Heart left ventricle (tissue), 16 donors: ENCODE measurements around the gene ZFP36. TPM values are rescaled to one million over a fixed set of nuclear protein-coding genes. Genes with fewer than 3 reads are reported as not detected.

Source experiments
- ATAC-seq, 4 donors: fragments of 200-7000 bp; cut with Tn5 transposase; one replicate each; pipeline ENCODE4 v1.9.1; 2020 to 2022; ENCODE audit warnings: moderate library complexity in 4 of 4, mild to moderate bottlenecking in 3 of 4, moderate number of reproducible peaks in 1 of 4
- DNase-seq, 5 donors: peaks; one replicate each; pipeline ENCODE4 v3.0.0-alpha.2; 2020
- H3K27ac ChIP-seq, 12 donors: fragments of 200-600 bp; sonication (generic) in 4 of 12; one replicate each; pipeline versions ENCODE4 v1.5.0 to v1.8.0; 2016 to 2022; ENCODE audit warnings: mild to moderate bottlenecking in 2 of 12
- H3K27me3 ChIP-seq, 9 donors: fragments of 200-600 bp; sonication (generic) in 2 of 9; one replicate each; pipeline versions ENCODE4 v1.5.1 to v1.8.0; 2016 to 2022; ENCODE audit warnings: mild to moderate bottlenecking in 3 of 9
- H3K36me3 ChIP-seq, 9 donors: fragments of 200-600 bp; sonication (generic) in 2 of 9; one replicate each; pipeline versions ENCODE4 v1.5.0 to v1.8.0; 2018 to 2022; ENCODE audit warnings: mild to moderate bottlenecking in 2 of 9
- H3K4me1 ChIP-seq, 12 donors: fragments of 200-600 bp; sonication (generic) in 4 of 12; one replicate each; pipeline versions ENCODE4 v1.5.0 to v1.8.0; 2016 to 2022; ENCODE audit warnings: mild to moderate bottlenecking in 3 of 12
- H3K4me3 ChIP-seq, 12 donors: fragments of 200-600 bp; sonication (generic) in 4 of 12; one replicate each; pipeline versions ENCODE4 v1.5.0 to v1.8.0; 2017 to 2022; ENCODE audit warnings: mild to moderate bottlenecking in 9 of 12, moderate library complexity in 4 of 12
- H3K9me3 ChIP-seq, 12 donors: fragments of 200-600 bp; sonication (generic) in 4 of 12; one replicate each; pipeline versions ENCODE4 v1.5.0 to v1.8.0; 2016 to 2022; ENCODE audit warnings: mild to moderate bottlenecking in 1 of 12
- CTCF ChIP-seq, 12 donors: fragments of 200-600 bp; sonication (generic) in 4 of 12; IDR thresholded peaks; one replicate each; pipeline versions ENCODE4 v1.5.0 to v1.8.0; 2018 to 2022; ENCODE audit warnings: antibody characterized with exemption in 12 of 12, mild to moderate bottlenecking in 5 of 12
- POLR2A ChIP-seq, 2 donors: fragments of 450-650 bp; IDR thresholded peaks; one replicate each; pipeline ENCODE4 v1.6.1; 2017; ENCODE audit warnings: antibody characterized with exemption in 2 of 2, mild to moderate bottlenecking in 2 of 2, moderate library complexity in 2 of 2
- WGBS, 4 donors: extraction: QIAGEN DNeasy Blood & Tissue Kit in 2 of 4; methylation state at CpG; one replicate each; pipeline versions ENCODE4 v1.1.5 to v1.1.7; 2013 to 2018; 5-methylcytosine and 5-hydroxymethylcytosine counted together
- intact Hi-C, 10 donors: fragments of 100-400 bp; cut with DNase I; formaldehyde crosslinking; loops; one replicate each; pipeline versions ENCODE4 v1.11.1 to v1.14.2; 2022
- polyA plus RNA-seq, 2 donors: library from polyadenylated mRNA; stranded (reverse); fragments of 200-250 nt; gene quantifications; one replicate each; pipeline ENCODE4 v1.2.3, GENCODE V29; 2013
- total RNA-seq, 9 donors: library from RNA; depleted of rRNA in 2 of 9; stranded (reverse); fragments of >200 nt in 2 of 9; fragmentation: NEBNext Ultra II Directional in 3 of 9; extraction: Animal tissue kit (Norgen Biotek cat#: 25700) in 3 of 9; gene quantifications; one replicate each; pipeline versions ENCODE4 v1.1.0 to v1.2.4, GENCODE V29; 2016 to 2023
- donor health status: ischemic (EF 13 %, LVEDD 7.1; RV severe dilation, severe dysfunction).
- donor health status: healthy with polysubstance abuse.
- donor health status: DM: no; HTN: yes; CAD: no.
- donor health status: DM: no; HTN: no; CAD: no.
- donor health status: ischemic (EF 25% LVEDD 6.9; RV normal size, moderate dysfunction).
- donor health status: ischemic (EF 25% LVEDD 5.7; RV mildly dilated, moderate dysfunction).
- donor health status: healthy.
- donor health status: DM: yes; HTN: yes; CAD: no.
- donor health status: ischemic (EF 35%, LVEDD 5.7; RV mildly dilated, moderate dysfunction).
- donor health status: nonischemic (EF 11% LVEDD 7.7; RV severe dilation, severe dysfunction).
- donor health status: DM: yes; HTN: yes; CAD: no.
- donor health status: PGD.
- donor health status: ischemic (EF 29% LVEDD 5.4; RV normal size, mild dysfunction).
- donor health status: nonischemic (EF 23%, LVEDD 6.1; RV moderate dilation, normal function).

The ZFP36 gene
- total and polyA plus RNA-seq, 11 donors, result 16.1 to 145 (median 51.1) TPM

- peak overlapping the region; percentile 94 to 100 (median 99) for H3K27ac ChIP-seq
- 22 to 31% (median 26%) methylated on average over 40 of the region's 40 CpGs for WGBS, 4 donors
- intact Hi-C loops, result no loop called here
- ATAC-seq (no peak), DNase-seq (peak in 3 of 5 donors; percentile 50 to 76 (median 59))
- peak overlapping the region; percentile 59 to 100 (median 96) for H3K4me3 ChIP-seq
- H3K36me3 ChIP-seq, result peaks cover 3 to 26% (median 14%) of the 10 kb centered on the region in 9 donors
- TF ChIP-seq POLR2A (IDR thresholded peaks at IDR 0.05) (peak in 1 of 2 donors; percentile 4), CTCF (IDR thresholded peaks at IDR 0.05) (no peak)
- H3K9me3 ChIP-seq, result no peaks in the 10 kb centered on the region
- H3K4me1 ChIP-seq, result peaks cover 7 to 58% (median 31%) of the 10 kb centered on the region in 12 donors
- H3K27me3 ChIP-seq, result peaks cover 0 to 5% (median 0%) of the 10 kb centered on the region in 9 donors
Observed at GRCh38 chr19:39407660-39408391, 1.2 kb downstream of the ZFP36 start.

- WGBS, 4 donors, result 28 to 48% (median 41%) methylated on average over 20 of the region's 20 CpGs
Observed at GRCh38 chr19:39408392-39409207, 2.0 kb downstream of the ZFP36 start.

DNA sequence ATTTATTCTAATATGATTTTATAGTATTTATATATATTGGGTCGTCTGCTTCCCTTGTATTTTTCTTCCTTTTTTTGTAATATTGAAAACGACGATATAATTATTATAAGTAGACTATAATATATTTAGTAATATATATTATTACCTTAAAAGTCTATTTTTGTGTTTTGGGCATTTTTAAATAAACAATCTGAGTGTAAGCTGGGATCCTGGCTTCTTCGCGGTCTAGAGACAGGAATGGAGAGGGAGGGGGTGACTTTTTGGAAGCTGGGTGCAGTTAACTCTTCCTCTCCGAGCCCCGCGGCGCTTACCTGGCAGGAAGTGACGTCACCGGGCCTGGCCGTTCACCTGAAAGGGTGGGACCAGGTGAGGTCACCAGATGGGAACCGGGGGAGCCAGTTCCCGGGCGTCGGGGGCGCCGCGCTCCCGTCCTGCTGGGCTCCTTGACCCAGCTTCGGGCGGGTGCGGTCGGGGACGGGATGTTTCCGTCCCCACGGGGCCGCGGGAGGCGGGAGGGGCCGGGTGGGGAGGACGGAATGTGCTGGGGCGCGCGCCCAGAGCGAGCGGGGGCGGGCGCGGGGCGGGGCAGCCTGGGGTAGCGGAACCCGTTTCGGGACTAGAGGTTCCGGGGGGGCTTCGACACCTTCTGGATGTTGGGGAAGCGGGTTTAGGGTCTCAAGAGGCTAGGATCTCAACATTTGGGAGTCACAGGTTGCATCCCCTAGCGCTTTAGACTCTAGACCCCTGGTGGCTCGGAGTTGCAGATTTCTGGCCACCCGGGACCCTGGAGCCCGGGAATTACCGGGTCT is 2.8 kb downstream of the ZFP36 start:
- DNase-seq, result peak; percentile 92 to 95 (median 94)
- Histone ChIP-seq H3K27ac (peak overlapping the region; percentile 94 to 100 (median 99)), H3K4me1 (peaks cover 7 to 53% (median 28%) of the 10 kb centered on the region in 12 donors), H3K9me3 (no peaks in the 10 kb centered on the region), H3K36me3 (peaks cover 3 to 26% (median 14%) of the 10 kb centered on the region in 9 donors), H3K4me3 (peak overlapping the region; percentile 59 to 100 (median 96)), H3K27me3 (peaks cover 0 to 5% (median 0%) of the 10 kb centered on the region in 9 donors)
- ATAC-seq, result peak; percentile 27 to 52 (median 36)
- intact Hi-C loops, result loop anchor here in 5 of 10 donors (1.0 to 10.0 kb wide), 6 partner anchors 7 to 287 kb away; partner anchors contain the start of genes PAK4 (in 2 of the 5), EID2B (in 1 of the 5) and SAMD4B (in 1 of the 5)
- WGBS, 4 donors, result 1 to 3% (median 2%) methylated on average over 25 to 52 of the region's 52 CpGs
- TF ChIP-seq CTCF (IDR thresholded peaks at IDR 0.05) (peak in 1 of 12 donors; percentile 12), POLR2A (IDR thresholded peaks at IDR 0.05) (peak; percentile 78 to 85)

More at GRCh38 chr19:39408392-39409207, 2.0 kb downstream of the ZFP36 start:
- intact Hi-C loops, result no loop called here
- H3K27ac ChIP-seq, result peak overlapping the region; percentile 94 to 100 (median 99)
- peaks cover 0 to 5% (median 0%) of the 10 kb centered on the region in 9 donors for H3K27me3 ChIP-seq
- DNase-seq, result no peak
- peaks cover 3 to 26% (median 14%) of the 10 kb centered on the region in 9 donors for H3K36me3 ChIP-seq
- peaks cover 7 to 52% (median 30%) of the 10 kb centered on the region in 12 donors for H3K4me1 ChIP-seq
- no peaks in the 10 kb centered on the region for H3K9me3 ChIP-seq
- no peak for TF ChIP-seq CTCF (IDR thresholded peaks at IDR 0.05)
- TF ChIP-seq POLR2A (IDR thresholded peaks at IDR 0.05), result peak in 1 of 2 donors; percentile 0
- peak overlapping the region; percentile 59 to 100 (median 96) for H3K4me3 ChIP-seq
- no peak for ATAC-seq
